Activated naive CD8-positive, alpha-beta T cell treated with anti-CD3 and anti-CD28 coated beads, Interleukin-2, amount 10 ng/mL, durations not matched to agents 7 days and 5 days (primary cell): ENCODE results near the gene SCN9A. TPM values are rescaled to one million over a fixed set of nuclear protein-coding genes. Genes with fewer than 3 reads are reported as not detected.

ENCODE experiments used
- ATAC-seq: fragments of 150-1000 bp; cut with Tn5 transposase; one replicate; pipeline ENCODE4 v1.10.0; 2021; ENCODE audit warnings: low read depth, moderate library complexity
- POLR2A ChIA-PET: fragments of 350-600 bp; sonication (Branson Sonifier 250); formaldehyde crosslinking; loops from one replicate; lab custom pipeline; 2021; ENCODE audit warnings: antibody characterized with exemption; lab: Charles Lee
- DNase-seq: peaks from one replicate; pipeline ENCODE4 v3.0.0; 2021
- H3K27ac Mint-ChIP-seq: one replicate; pipeline ENCODE4 v1.8.0; 2022; ENCODE audit warnings: mild to moderate bottlenecking, mixed read lengths
- H3K27me3 Mint-ChIP-seq: one replicate; pipeline ENCODE4 v1.8.0; 2022; ENCODE audit warnings: mild to moderate bottlenecking, moderate library complexity, mixed read lengths
- H3K36me3 Mint-ChIP-seq: one replicate; pipeline ENCODE4 v1.8.0; 2021; ENCODE audit warnings: mild to moderate bottlenecking, mixed read lengths
- H3K4me1 Mint-ChIP-seq: one replicate; pipeline ENCODE4 v1.8.0; 2021; ENCODE audit warnings: mixed read lengths
- H3K4me3 Mint-ChIP-seq: one replicate; pipeline ENCODE4 v1.8.0; 2022; ENCODE audit warnings: mild to moderate bottlenecking, moderate library complexity, mixed read lengths
- H3K9me3 Mint-ChIP-seq: one replicate; pipeline ENCODE4 v1.8.0; 2021; ENCODE audit warnings: mixed read lengths
- total RNA-seq, 2 experiments: library from RNA; stranded (reverse); gene quantifications; one replicate each; pipeline ENCODE4 v1.2.3, GENCODE V29; 2021

The SCN9A gene
- total RNA-seq, 2 experiments from 2014 or later: not detected

DNA sequence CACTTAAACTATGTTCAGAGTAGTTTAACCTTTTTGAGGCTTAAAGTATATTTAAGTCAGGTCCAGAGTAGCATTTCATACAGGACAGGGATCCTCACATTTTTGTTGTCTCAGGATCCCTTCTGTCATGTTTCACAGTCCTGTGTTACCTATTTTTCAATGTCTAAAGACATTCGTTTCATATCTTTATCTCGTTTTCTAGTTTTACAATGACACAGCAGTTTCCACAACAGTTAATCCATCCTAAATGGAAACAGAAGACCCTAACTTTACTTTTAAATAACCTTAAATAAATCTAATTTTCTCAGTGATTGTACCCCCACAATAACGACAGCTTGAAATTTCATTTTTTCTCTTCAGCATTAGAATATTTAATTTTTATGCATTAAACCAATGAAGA is 17.3 kb upstream of the SCN9A start:
- DNase-seq (no peak), ATAC-seq (no peak)
- Mint-ChIP-seq H3K4me3 (no peak overlapping the region), H3K9me3 (no peaks in the 10 kb centered on the region), H3K27me3 (no peaks in the 10 kb centered on the region), H3K36me3 (no peaks in the 10 kb centered on the region), H3K4me1 (no peaks in the 10 kb centered on the region), H3K27ac (no peak overlapping the region)
- POLR2A ChIA-PET: no interaction called here

DNA sequence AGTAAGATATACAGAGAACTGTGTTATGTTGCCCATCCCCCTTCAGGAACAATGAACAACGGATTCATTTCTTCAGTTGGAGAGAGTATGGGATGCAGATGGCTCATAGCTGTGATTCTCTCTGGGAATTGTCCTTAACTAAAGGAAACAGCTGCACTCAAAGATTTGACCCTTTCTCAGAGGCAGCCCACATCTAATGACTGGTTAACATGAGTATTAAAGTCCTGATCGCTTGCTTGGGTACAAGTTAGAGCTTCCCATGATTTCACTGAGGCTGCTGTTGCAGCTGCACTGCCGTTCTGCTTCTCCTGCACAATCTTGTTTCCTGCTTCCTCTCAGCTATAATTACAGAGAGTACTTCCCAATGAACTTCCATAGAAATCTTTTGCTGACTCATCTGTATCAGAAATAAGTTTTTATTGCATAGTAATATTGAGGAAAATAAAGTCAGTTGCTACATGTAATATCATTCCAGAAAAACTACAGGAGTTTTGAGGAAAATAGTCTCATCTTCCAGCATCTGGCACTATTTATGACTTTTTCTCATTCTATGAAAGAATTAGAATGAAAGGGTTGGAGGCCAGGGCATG is 12.8 kb upstream of the SCN9A start:
- Mint-ChIP-seq H3K36me3 (no peaks in the 10 kb centered on the region), H3K27ac (no peak overlapping the region), H3K4me1 (no peaks in the 10 kb centered on the region), H3K4me3 (no peak overlapping the region), H3K9me3 (no peaks in the 10 kb centered on the region), H3K27me3 (no peaks in the 10 kb centered on the region)
- DNase-seq (no peak), ATAC-seq (no peak)
- POLR2A ChIA-PET: no interaction called here

DNA sequence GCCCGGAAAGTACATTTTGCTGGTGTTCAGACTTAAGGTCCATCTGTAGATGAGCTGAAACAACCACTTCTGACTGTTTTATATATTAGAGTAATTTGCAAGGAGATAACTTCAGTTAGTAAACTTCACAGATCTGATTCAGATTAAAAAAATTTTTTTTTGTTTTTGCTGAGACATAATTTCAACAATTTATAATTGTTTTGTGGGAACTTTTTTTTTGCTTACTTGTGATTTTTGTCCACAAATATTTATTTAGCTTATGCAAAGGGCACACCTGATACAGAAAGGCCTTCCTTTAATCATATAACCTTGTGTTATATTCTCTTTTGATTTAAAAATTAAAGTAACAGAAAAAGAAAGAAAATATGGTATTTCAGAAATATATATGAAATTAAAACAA is 9.6 kb upstream of the SCN9A start:
- Mint-ChIP-seq H3K4me3 (no peak overlapping the region), H3K27ac (no peak overlapping the region), H3K36me3 (no peaks in the 10 kb centered on the region), H3K4me1 (no peaks in the 10 kb centered on the region), H3K9me3 (no peaks in the 10 kb centered on the region), H3K27me3 (no peaks in the 10 kb centered on the region)
- no peak for ATAC-seq
- no peak for DNase-seq
- POLR2A ChIA-PET: no interaction called here

DNA sequence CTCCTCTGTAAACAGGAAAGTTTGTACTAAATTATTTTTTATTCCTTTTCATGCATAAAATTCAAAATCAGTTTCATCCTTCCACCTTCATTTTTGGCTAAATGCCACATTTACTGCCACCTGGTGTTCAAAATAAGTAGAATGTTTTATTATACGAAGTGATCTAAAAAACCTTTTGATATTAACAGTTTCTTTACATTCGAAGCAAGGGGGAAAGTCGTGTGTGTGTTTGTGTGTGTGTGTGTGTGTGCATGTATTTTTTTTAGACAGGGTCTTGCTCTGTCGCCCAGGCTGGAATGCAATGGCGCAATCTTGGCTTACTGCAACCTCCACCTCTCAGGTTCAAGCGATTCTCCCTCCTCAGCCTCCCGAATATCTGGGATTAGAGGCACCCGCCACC is 9.0 kb upstream of the SCN9A start:
- H3K9me3 Mint-ChIP-seq: no peaks in the 10 kb centered on the region
- H3K4me3 Mint-ChIP-seq: no peak overlapping the region
- DNase-seq (no peak), ATAC-seq (no peak)
- no peaks in the 10 kb centered on the region for H3K4me1 Mint-ChIP-seq
- H3K36me3 Mint-ChIP-seq: no peaks in the 10 kb centered on the region
- POLR2A ChIA-PET: no interaction called here
- no peaks in the 10 kb centered on the region for H3K27me3 Mint-ChIP-seq
- no peak overlapping the region for H3K27ac Mint-ChIP-seq

DNA sequence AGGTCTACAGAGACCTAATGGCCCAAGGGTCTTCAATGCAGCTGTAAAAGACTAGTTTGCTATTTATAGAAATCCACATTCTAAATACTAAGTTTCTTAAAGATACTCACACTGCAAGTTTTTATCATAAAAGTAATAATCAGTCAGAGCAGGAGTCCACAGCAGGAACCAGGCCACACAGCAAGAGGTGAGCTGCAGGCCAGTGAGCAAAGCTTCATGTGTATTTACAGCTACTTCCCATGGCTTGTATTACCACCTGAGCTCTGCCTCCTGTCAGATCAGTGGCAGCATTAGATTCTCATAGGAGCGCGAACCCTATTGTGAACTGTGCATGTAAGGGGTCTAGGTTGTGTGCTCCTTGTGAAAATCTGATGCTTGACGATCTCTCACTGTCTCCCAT is 6.7 kb upstream of the SCN9A start:
- no peak overlapping the region for H3K4me3 Mint-ChIP-seq

DNA sequence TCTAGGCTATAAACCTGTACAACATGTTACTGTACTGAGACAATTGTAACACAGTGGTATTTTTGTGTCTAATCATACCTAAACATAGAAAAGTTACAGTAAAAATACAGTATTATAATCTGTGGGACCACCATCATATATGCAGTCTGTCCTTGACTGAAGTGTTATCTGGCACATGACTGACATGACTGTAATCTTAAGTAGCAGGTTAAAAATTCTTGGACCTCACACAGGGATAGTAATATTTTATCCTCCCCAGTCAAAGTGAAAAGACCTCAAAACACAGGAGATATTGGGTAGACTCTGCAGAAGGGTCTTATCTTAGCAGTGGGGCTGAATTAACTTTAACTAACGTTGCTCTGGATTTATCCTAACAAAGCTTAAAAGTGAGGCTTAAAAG is 4.9 kb upstream of the SCN9A start:
- no peak overlapping the region for H3K27ac Mint-ChIP-seq
- H3K9me3 Mint-ChIP-seq: no peaks in the 10 kb centered on the region
- DNase-seq (no peak), ATAC-seq (no peak)
- peaks cover 3% of the 10 kb centered on the region for H3K4me1 Mint-ChIP-seq
- POLR2A ChIA-PET: no interaction called here
- H3K27me3 Mint-ChIP-seq: peaks cover 26% of the 10 kb centered on the region
- no peaks in the 10 kb centered on the region for H3K36me3 Mint-ChIP-seq
- H3K4me3 Mint-ChIP-seq: no peak overlapping the region

More for the DNA sequence above, 6.7 kb upstream of the SCN9A start:
- Mint-ChIP-seq H3K36me3 (no peaks in the 10 kb centered on the region), H3K27me3 (peaks cover 9% of the 10 kb centered on the region), H3K9me3 (no peaks in the 10 kb centered on the region), H3K4me1 (no peaks in the 10 kb centered on the region), H3K27ac (no peak overlapping the region)
- DNase-seq: no peak
- ATAC-seq: no peak
- POLR2A ChIA-PET: no interaction called here

DNA sequence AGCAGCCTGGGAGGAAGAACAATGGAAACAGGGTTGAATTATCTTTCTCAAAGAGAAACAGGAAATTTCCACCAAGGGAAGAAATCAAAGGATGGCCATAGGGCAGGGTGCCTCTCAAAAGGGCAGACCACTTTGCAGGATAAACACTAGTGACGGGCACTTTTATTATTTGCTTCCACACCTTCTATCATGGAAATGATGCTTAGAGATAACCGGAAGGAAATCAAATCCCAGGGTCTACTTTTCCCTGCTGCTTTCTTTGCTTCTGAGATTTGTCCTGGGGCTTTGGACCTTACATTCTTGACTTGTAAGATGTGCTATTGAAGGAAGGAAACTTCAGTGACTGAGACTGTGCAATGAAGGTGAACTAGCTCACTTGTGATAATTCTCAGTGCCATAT is 1.1 kb upstream of the SCN9A start:
- no peaks in the 10 kb centered on the region for H3K36me3 Mint-ChIP-seq
- ATAC-seq (no peak), DNase-seq (no peak)
- no peak overlapping the region for H3K27ac Mint-ChIP-seq
- no peak overlapping the region for H3K4me3 Mint-ChIP-seq
- H3K27me3 Mint-ChIP-seq: peaks cover 45% of the 10 kb centered on the region
- peaks cover 10% of the 10 kb centered on the region for H3K4me1 Mint-ChIP-seq
- POLR2A ChIA-PET: no interaction called here
- no peaks in the 10 kb centered on the region for H3K9me3 Mint-ChIP-seq

DNA sequence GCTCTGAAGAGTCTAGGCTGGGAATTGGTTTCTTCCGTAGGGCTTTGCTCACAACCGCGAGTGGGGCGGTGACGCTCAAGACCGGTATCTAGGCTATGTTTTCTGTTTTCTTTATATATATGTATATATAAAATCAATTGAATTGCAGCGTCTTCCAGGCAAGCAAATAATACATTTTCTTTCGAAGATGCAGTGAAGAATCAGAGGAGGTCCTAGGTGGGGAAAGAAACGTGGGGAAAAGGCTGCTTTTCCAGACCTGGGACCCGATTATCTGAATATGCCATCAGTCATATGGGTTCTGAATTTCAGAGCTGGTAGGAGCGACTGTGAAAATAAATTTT is 714 bp upstream of the SCN9A start:
- Mint-ChIP-seq H3K27me3 (peaks cover 45% of the 10 kb centered on the region), H3K36me3 (no peaks in the 10 kb centered on the region), H3K4me1 (peaks cover 10% of the 10 kb centered on the region), H3K4me3 (peak overlapping the region; percentile 76), H3K27ac (no peak overlapping the region), H3K9me3 (no peaks in the 10 kb centered on the region)
- ATAC-seq (peak; percentile 20), DNase-seq (no peak)
- POLR2A ChIA-PET: no interaction called here

DNA sequence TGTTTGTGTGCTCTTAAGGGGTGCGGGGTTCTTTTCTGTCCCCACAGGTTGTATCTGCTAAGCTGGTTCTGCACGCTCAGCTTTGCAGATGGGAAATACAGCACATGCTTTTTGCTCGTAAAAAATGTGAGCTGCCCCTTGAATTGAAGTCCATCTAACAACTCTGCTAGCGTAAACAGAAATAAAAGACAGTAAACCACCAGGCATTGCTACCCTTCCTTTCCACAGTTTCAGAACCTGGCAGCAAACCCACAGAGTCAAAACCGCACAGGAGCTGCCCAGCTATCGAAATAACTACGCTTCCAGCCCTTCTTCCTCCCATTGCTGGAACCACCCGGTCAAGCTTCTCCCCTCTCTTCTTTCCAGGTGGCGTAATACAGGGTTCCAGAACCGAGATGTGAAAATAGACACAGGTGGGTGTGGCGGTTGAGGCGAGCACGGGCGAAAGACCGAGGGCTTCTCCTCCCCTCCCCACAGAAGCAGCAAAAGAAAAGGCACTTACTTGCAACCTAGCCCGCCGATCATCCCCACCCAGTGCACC is 479 bp downstream of the SCN9A start:
- H3K36me3 Mint-ChIP-seq: no peaks in the 10 kb centered on the region
- POLR2A ChIA-PET: no interaction called here
- no peak for ATAC-seq
- no peaks in the 10 kb centered on the region for H3K9me3 Mint-ChIP-seq
- H3K4me1 Mint-ChIP-seq: peaks cover 10% of the 10 kb centered on the region
- no peak overlapping the region for H3K27ac Mint-ChIP-seq
- peaks cover 45% of the 10 kb centered on the region for H3K27me3 Mint-ChIP-seq
- no peak for DNase-seq
- peak overlapping the region; percentile 83 for H3K4me3 Mint-ChIP-seq

DNA sequence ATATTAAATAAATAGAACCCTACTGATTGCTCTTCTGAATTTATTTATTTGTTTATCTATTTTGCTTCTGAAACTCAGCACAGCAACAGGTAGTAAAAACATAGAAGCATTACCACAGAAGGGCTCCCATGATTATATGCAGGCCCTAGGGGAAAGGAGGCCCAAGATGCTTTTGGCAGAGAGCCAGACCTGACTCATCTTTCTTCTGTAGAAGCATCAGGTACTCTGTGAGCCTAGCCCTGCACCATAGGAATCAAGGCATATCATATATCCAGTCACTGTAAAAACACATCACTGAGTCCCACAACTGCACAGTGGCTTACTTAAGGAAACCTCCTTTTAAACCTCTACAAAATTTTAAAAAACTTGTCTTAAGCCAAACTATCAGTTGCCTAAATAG is 1.8 kb downstream of the SCN9A start:
- H3K27ac Mint-ChIP-seq: no peak overlapping the region
- POLR2A ChIA-PET: no interaction called here
- H3K4me1 Mint-ChIP-seq: peaks cover 10% of the 10 kb centered on the region
- no peak overlapping the region for H3K4me3 Mint-ChIP-seq
- H3K9me3 Mint-ChIP-seq: no peaks in the 10 kb centered on the region
- DNase-seq (no peak), ATAC-seq (no peak)
- peaks cover 44% of the 10 kb centered on the region for H3K27me3 Mint-ChIP-seq
- no peaks in the 10 kb centered on the region for H3K36me3 Mint-ChIP-seq

DNA sequence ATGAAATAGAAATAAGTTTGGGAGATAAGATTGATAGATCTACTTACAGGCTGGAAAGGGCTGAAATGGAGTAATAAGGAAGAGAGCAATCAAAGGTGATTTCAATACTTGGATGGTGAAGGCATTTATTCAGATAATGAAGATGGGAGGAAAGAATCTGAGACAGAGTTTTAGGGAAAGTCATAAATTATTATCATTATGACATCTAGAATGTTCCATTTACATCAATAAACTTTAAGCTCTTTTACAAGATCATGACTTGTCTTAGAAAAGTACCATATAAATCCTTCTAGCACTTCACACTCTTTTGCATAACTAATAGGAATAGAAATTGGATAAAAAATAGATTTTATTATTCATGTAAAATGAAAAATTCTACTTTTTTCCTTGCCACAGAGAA is 2.2 kb downstream of the SCN9A start:
- Mint-ChIP-seq H3K27ac (no peak overlapping the region), H3K36me3 (no peaks in the 10 kb centered on the region), H3K4me3 (no peak overlapping the region), H3K27me3 (peaks cover 43% of the 10 kb centered on the region), H3K9me3 (no peaks in the 10 kb centered on the region), H3K4me1 (peaks cover 10% of the 10 kb centered on the region)
- POLR2A ChIA-PET: no interaction called here
- DNase-seq: no peak
- no peak for ATAC-seq

DNA sequence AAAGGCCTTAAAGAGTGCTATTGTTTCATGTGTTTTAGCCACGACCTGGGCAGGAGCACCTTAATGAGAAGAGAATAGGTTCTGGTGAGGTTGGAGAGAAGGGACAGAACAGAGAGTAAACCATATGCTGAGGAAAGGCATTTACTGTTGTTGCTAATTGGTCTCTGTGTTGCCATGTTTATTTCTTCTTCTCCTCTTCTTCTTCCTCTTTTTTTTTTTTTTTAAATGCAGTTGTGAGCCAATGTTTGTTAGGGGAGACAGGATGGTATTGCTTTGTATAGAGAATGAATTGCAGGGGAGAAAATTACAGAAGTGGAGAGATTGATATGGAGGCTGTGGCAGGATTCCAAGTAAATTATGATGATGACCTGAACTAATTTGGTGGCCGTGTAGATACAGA is 2.6 kb downstream of the SCN9A start:
- POLR2A ChIA-PET: no interaction called here
- H3K27ac Mint-ChIP-seq: no peak overlapping the region
- H3K9me3 Mint-ChIP-seq: no peaks in the 10 kb centered on the region
- no peak for DNase-seq
- H3K4me3 Mint-ChIP-seq: no peak overlapping the region
- H3K36me3 Mint-ChIP-seq: no peaks in the 10 kb centered on the region
- ATAC-seq: no peak
- peaks cover 10% of the 10 kb centered on the region for H3K4me1 Mint-ChIP-seq
- peaks cover 40% of the 10 kb centered on the region for H3K27me3 Mint-ChIP-seq

DNA sequence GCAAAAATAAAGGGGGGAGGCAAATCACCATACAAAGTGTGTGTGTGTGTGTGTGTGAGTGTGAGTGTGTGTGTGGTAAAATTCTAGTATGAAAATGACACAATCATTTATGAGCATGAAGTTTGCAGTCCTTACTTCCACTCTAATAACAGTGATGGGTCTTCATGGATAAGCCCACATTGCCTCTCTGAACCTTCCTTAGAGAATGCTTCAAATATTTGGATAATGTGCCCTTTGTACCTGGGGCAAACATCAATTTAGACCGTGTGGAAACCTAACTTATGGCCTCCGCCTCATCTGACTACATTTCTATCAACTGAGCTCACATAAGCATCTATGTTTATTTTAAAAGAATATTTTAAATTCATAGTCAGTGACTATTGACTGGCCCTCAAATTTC is 3.7 kb downstream of the SCN9A start:
- Mint-ChIP-seq H3K27me3 (peaks cover 31% of the 10 kb centered on the region), H3K9me3 (no peaks in the 10 kb centered on the region), H3K4me1 (peaks cover 10% of the 10 kb centered on the region), H3K27ac (no peak overlapping the region), H3K4me3 (no peak overlapping the region), H3K36me3 (no peaks in the 10 kb centered on the region)
- ATAC-seq (no peak), DNase-seq (no peak)
- POLR2A ChIA-PET: no interaction called here

DNA sequence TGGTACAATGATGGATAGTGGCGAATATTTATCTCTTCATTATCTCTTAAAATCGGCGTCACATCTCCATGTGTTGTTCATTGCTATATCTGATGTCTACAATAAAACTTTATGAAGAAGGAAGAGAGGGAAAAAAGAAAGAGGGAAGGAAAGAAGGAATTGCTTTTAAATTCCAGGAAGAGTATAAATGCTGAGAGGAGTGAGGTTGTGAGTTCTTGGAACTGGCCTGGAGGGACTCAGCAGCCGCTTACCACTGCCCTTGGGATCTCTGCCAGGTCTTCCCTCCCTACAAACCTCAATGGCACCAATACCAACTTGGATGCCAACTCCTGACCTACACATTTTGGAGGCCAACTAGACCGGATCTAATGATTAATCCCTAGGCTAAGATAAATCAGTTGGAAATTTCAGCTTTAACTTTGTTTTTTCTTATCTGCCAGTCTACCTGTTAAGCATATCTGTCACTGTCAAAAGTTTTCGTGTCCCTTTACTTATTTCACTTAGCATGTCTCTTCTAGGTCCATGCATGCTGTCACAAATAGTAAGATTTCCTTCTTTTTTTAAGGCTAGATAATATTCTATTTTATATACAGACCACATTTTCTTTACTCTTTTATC is 9.8 kb downstream of the SCN9A start:
- Mint-ChIP-seq H3K36me3 (no peaks in the 10 kb centered on the region), H3K27ac (no peak overlapping the region), H3K27me3 (peaks cover 2% of the 10 kb centered on the region), H3K9me3 (no peaks in the 10 kb centered on the region), H3K4me1 (no peaks in the 10 kb centered on the region), H3K4me3 (no peak overlapping the region)
- POLR2A ChIA-PET: no interaction called here
- ATAC-seq (no peak), DNase-seq (no peak)
